KG1 (cell line): ENCODE data around the gene SMYD3.

Experiments used
- DNase-seq: peaks from one replicate; lab custom pipeline; 2025; lab: John Stamatoyannopoulos, UW

The SMYD3 gene

DNA sequence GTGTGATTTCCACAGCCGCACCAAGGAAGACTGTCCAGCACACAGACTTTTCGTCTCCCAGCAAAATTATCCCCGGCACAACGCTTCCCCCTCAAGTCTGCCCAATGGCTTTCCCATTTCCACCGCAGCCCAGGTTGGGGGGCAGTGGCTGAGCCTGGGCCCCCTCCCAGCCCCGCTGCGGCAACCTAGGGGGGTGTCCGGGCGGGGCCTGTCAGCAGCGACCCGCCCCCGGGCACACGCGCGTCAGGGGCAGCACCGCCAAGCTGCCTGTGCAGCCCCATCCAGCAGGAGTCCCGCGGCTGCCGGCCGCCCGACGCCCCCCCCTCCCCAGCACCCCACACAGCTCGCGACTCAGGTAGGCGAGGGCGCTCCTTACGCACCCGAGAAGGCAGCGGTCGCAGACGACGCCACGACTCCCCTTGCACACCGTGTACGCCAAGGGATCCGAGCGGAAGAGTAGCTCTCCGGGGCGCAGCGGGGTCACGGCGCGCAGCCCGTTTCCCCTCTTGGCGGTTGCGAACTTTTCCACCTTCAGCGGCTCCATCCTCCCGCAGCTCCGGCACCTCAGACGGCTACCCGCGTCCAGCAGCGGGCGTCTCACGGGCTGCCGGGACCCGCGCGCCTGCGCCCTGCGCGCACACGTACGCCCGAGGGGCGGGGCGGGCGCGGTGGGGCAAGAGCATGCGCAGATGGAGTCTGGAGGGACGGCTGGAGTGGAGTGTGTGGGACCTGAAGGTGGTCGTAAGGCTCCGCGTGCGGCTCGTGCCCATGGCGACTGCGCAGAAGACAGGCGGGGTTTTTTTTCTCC is at the start of gene SMYD3:
TSS of gene SMYD3 (minus strand) at position 606 of the 808 bp plus-strand sequence.
- DNase-seq = peak; percentile 61

DNA sequence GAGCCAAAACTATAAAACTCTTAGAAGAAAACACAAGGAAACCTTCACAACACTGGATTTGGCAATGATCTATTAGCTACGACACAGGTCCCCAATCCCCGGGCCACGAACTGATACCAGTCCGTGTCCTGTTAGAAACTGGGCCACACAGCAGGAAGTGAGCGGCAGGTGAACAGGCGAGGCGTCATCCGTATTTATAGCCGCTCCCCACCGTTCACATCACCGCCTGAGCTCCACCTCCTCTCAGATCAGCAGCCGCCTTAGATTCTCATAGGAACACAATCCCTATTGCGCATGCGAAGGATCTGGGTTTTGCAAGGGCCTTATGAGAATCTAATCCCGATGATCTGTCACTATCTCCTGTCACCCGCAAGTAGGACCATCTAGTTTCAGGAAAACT is 47.1 kb upstream of the SMYD3 start:
- DNase-seq = no peak

DNA sequence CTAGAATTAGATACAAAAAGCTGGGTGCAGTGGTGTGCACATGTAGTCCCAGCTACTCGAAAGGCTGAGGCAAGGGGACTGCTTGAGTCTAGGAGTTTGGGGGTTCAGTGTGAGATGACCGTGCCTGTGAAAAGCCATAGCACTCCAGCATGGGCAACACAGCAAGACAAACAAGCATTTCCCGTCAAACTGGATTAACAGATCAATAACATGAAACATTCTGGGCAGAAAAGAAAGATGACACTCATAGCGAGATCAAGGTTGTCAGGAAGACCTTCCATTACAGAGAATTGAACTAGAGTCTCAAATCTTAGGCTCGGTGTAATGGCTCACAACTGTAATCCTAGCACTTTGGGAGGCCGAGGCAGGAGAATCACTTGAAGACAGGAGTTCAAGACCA is 45.0 kb upstream of the SMYD3 start:
- DNase-seq = no peak

DNA sequence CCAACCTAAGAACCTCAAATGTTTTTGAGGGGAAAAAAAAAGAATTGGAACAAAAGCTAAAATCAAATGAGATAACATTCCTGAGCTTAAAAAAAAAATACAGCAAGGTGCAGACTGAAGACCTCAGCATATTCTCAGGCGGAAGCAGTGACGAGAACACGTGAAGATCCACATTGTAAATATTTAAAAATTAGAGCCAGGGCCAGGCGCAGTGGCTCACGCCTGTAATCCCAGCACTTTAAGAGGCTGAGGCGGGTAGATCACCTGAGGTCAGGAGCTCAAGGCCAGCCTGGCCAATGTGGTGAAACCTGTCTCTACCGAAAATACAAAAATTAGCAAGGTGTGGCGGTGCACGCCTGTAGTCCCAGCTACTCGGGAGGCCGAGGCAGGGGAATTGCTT is 43.3 kb upstream of the SMYD3 start:
- DNase-seq = no peak

DNA sequence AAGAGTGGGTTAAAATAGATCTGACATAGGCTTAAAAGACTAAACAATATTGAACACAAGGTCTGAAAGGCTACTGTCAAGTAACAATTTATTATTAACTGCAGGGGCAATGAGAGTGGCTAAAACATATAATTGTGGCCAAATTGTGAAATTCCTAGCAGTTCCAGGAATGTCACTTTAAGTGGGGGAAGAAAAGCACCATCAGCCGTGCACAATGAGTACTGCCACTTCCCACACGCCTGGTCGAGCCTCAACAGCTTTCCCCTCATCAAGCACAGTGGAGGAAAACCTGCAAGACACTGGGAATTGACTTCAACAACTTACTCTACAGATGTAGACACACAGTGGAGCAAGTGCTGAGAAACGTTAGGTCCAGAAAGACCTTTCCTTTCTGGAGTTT is 42.6 kb upstream of the SMYD3 start:
- DNase-seq = no peak

DNA sequence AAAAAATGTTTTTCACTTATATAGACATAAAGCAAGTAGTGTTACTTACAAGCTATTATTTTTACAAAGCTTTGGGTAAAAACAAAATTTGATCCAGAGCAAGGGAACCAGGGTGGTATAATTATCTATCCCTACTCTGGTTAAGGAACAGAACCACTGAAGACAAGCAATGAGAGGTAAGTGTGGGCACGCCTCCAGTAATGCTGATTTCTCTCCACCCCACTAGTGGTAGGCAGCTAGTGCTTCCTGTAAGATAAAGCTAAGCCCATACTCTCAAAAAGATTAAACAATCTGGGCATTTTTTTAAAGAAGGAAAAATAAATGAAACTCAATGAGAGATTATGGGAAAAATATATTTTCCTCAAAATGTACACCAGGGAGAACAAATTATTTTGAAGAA is 36.9 kb upstream of the SMYD3 start:
- no peak for DNase-seq

DNA sequence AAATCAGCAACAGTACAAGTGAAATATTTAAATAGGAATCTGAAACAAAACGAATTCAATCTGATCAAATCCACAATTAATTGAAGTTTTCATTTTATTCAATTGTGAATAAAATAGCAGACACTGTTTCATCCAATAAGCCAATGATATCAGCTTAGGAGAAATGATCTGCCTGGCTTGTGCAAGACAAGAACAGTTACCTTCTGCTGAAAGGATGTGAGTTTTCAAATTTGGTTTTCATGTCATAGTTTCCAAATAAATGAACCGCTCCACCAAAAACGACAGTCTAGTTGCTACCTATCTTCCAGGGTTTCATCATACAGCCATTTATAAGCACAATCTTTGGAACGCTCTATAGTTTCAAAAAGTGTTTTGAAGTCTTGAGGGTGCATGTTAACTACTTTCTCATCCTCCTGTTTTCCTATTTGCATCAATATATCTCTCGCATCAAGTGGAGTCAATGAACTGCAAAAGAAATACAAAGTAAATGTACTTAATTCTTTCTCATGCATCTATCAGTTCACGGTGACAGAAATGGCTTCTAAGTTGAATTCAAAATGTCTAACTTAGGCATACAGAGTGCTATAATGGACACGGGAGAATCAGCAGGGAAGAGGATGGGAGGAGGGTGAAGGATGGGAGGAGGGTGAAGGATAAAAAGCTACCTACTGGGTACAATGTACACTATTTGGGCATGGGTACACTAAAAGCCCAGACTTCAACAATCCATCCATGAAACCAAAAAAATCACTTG is 33.8 kb upstream of the SMYD3 start:
- no peak for DNase-seq

DNA sequence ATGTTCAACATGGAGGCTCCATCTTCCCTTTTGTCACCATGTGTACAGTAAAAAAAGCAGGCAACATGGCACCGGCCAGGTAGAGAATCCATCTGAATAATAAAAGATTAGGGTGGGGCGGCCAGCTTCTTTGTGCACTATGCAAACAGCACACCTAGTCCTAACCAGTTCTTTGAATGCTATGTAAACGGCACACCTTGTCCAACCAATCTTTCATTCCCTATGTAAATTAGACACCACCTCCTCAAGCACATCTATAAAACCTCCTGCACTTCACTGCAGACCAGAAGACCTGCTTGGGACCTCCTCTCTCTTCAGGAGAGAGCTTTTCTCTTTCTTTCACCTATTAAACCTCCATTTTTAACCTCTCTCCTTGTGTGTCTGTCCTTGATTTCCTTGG is 30.8 kb upstream of the SMYD3 start:
- no peak for DNase-seq

DNA sequence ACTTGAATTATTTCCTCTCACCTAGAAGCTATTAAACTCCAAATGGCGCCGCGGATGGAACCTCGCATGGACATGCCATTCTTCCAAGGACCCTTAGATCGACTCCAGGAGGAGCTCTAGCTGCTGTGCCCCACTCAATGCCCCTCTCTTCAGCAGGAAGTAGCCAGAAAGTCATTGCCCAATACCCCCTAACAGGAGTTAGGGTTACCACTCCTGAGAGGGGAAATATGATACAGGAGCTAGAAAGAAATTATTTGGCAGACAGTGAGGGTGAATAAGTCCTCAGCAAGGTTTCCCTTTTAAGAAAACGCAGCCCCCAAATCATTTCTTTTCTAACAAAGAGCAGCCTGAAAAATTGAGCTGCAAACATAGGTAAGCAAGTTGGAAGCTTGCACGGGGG is 30.4 kb upstream of the SMYD3 start:
- DNase-seq = no peak

DNA sequence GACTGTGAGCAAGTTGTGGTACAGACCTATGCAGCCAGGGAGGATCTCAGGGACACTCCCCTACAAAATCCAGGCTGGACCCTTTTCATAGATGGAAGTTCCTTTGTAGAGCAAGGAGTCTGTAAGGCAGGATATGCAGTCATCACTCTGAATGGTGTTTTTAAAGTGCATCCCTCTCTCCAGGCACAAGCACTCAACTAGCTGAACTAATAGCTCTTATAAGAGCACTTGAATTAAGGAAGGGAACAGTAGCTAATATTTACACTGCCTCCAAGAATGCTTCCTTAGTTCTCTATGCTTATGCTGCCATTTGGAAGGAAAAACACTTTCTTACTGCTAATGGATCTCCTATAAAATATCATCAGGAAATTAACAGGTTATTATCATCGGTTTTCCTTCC is 27.0 kb upstream of the SMYD3 start:
- DNase-seq = no peak

DNA sequence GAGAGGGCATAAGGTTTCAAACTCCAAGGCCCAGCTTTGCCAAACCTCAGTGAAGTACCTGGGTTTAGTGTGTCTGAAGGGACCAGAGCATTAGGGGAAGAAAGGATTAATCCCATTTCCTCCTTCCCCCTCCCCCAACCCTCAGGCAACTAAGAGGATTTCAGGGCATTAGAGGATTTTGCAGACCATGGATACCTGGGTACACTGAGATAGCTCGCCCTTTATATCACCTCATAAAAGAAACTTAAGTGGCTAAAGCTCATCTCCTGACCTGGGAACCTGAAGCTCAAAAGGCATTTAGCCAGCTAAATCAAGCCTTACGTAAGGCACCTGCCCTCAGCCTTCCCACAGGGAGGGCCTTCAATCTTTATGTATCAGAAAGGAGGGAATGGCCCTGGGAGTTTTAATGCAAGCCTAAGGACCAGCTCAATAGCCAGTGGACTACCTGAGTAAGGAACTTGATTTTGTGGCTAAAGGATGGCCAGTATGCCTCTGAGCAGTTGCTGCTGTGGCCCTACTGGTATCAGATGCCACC is 26.4 kb upstream of the SMYD3 start:
- DNase-seq = no peak

DNA sequence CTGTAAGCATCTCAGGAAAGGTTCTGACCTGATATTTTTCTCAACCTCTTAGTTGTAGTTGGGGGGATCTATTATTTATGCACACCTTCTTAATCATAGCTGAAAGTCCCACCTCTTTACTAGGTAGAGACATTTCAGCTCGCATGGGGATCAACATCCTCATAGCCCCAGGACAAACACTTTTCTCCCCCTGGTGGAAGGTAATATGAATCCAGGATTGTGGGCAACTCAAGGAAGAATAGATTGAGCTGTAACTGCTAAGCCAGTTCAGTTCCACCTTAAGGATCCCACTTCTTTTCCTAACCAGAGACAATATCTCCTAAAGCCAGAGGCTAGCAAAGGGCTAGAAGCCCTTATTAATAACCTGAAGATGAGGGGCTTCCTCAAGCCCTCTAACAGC is 25.4 kb upstream of the SMYD3 start:
- DNase-seq = no peak

DNA sequence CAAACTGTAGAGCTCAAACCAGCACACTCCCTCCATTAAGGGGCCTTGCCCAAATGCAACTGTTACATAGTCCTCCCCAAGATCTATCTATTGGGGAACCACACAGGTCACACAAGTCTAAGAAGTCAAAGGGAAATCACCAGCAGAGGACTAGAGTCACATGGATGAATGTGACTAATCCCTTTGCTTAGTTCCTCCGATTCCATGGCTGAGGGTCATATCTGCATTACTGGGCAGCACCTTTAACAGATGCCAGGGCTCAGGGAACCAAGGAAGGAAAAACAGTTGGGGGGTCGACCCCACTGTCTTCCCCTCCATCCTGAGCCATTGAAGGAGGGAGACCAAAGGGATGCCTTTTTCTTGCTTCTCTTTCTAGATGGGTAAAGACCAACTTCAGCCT is 23.4 kb upstream of the SMYD3 start:
- DNase-seq = no peak

DNA sequence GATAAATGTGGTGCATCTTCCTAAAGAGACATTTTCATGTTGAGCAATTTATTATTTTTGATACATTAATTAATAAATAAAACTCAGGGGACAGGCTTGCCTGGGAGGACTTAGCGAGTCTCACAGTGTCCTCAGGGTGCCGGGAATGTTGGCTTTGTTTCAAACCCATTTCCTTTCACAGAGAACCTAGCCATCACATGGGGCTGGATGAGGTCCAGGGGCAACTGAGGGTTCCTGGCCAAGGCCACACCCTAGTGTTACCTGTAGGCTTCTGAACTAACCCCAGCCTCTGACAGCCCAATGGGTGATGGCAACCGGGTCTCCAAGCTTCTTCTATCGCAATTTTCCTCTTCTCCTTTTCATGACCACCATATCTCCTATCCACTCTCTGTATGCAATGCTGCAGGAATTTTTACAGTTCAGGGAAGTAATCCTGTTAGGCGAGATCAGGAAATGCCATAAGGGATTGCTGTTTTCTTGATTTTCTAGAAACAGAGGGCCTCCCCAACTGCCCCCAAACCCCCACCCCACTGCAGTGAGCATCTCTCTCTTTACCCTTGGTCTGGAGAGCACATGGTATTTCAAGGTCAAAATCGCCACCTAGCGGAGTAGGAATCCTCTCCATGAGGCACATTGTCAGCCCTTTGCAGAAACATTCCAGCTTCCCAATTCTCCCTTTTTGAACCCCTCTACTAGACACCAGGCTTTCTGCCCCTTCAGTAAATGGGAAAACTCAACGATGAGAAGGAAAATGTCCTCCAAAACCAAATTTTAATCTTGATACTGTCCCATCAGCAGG is 22.1 kb upstream of the SMYD3 start:
- no peak for DNase-seq

DNA sequence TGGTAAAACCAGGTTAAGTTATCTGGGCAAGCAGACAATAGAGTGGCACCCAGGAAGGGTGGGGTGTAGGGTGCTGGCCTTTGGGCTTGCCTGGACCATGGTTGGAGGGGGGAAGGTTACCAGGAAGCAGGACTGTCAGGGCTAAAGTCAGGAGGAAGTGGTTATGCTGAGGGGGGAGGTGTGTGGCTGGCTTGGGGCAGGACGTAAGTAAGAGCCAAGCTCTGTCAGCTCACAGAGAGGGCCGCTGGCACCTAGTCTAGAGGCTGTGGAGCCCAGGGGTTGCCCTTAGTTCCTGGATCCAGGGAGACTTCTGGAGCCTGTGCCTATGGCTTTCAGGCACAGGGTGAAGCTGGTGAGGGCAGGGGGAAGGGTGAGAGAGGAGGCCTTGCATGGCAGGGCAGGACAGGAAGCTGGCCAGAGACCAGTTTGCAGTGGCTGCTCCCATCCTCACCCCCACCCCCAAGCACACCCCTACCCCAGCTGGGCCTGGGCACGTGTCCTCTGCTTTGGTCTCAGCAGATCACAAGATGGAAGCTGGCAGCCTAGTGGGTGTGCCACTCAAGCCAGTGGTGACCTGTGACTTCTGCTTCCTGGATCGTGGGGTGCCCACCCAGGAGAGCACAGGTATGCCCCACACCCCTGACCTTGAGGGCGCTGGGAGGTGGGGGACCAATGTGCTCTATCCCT is 20.5 kb upstream of the SMYD3 start:
- peak; percentile 40 for DNase-seq

DNA sequence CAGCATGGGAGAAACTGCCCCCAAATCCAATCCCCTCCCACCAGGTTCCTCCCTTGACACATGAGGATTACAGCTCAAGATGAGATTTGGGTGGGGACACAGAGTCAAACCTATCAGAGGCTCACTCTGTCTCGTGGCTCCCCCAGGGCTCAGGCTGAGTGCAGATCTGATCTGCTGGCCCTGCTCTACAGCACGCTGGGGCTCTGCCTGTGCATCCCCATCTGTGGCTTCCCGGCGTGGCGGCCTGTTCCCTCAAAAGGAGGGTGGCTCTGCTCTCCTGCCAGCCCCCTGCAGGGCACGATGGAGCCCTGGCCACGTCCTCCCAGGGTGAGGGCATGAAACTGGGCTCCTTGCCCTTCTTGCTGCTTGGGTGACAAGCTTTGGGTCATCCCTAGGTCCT is 19.8 kb upstream of the SMYD3 start:
- DNase-seq = no peak

DNA sequence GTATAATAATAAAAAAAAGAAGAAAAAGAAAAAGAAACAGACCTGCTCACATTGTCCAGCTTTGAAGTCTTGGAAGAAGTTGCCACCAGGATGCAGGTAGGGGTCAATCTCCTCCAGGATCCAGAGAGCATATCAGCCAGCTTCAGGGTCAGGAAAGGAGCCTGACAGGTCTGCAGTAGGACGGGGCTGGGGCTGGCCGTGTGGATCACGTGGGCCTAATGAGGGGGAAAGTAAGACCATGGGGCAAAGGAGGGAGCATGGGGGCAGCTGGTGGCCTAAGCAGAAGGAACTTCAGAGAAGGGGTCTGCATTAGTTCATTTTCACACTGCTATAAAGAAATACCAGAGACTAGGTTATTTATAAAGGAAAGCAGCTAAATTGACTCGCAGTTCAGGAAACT is 19.3 kb upstream of the SMYD3 start:
- no peak for DNase-seq

DNA sequence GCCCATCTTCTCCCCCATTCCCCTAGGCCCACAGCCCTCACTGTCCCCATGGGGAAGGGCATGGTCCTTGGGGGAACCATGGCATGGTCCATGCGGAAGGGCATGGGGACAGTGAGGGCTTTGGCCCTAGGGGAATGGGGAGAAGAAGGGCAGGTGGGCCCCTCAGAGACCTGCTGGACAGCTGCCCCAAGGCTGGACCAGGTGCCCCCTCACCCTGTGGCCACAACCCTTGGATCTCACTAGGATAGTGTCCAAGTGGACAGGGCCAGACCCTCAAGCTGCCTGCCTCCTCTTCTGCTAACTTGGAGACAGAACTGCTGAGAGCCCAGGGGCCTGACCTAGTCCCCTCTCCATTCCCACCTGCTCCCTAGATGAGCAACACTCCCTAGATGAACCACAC is 12.4 kb upstream of the SMYD3 start:
- no peak for DNase-seq

DNA sequence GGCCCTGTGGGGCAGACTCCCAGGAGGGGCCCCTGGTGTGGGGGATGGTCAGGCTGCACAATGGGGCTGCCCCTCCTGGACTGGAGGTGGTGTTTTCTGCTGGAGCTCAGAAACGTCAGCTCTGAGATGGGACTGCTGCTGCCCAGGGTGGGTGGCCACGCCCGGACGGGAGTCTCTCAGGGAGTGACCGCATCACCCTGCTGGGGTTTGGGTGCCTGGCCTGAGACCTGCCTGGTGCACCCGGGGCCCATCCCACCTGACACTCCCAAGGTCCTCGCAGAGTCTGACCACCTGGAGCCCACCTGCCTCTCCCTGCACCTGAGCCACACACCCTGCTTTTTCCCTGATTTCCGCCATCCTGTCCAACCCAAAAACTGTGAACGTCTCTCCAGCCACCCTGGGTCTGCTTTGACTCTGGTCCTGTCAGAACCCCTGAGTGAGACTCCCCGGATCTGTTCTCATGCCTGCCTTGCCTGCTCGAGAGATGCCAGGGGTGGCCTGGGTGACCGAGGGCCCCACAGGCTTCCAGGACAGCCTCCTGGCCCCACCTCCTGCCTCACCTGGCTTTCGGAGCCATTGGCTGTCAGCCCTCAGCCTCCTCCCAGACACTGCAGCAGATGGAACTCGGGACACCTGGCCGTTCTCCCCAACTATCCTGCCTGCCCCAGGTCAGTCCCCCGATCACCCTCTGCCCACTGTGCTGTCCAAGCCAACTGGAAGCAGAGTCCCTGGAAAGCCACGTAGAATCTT is 11.6 kb upstream of the SMYD3 start:
- no peak for DNase-seq

DNA sequence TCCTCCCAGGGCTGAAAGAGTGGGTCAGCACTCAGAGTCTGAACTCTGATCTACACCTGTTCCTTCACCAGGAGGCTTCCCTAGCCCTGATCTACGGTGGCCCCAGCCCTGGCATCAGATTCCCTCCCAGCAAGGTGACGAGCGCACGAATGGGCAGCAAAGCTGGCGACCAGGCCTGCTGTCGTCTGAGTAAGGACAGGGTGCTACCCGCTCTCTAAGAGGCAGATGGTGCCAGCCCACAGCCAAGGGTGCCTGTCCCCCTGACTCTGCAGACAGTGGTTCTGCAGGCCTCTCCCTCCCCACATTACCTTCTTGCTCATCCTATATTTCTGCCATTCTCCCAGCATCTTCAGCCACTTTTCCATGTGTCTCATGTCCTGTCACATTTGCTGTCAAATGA is 10.3 kb upstream of the SMYD3 start:
- no peak for DNase-seq

DNA sequence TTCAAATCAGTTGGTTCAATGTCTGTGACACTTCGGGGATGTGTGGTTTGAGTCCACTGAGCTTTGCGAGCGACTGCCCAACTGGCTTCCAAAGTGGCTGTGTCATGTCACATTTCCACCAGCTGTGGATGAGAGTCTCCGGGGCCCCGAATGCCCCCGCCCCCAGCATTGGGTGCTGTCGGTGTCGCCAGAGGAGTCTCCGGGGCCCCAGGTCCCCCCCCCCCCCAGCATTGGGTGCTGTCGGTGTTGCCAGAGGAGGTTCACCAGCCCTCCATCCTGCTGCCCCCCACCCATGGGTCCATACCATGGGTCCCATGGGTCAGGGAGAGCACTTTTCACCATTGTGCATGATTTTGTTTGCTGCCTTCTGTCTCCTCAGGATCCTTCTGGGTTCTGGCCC is 9.0 kb upstream of the SMYD3 start:
- DNase-seq = no peak
